ENCODE measurements around the gene TRAF7. TPM values are rescaled to one million over a fixed set of nuclear protein-coding genes. Genes with fewer than 3 reads are reported as not detected.

TRAF7 gene
- total and polyA plus RNA-seq, 2 of the 13 experiments (the other 11 are each of a cell fraction or from before 2014, with no cell fraction given) = 47.9 to 65.6 TPM

DNA sequence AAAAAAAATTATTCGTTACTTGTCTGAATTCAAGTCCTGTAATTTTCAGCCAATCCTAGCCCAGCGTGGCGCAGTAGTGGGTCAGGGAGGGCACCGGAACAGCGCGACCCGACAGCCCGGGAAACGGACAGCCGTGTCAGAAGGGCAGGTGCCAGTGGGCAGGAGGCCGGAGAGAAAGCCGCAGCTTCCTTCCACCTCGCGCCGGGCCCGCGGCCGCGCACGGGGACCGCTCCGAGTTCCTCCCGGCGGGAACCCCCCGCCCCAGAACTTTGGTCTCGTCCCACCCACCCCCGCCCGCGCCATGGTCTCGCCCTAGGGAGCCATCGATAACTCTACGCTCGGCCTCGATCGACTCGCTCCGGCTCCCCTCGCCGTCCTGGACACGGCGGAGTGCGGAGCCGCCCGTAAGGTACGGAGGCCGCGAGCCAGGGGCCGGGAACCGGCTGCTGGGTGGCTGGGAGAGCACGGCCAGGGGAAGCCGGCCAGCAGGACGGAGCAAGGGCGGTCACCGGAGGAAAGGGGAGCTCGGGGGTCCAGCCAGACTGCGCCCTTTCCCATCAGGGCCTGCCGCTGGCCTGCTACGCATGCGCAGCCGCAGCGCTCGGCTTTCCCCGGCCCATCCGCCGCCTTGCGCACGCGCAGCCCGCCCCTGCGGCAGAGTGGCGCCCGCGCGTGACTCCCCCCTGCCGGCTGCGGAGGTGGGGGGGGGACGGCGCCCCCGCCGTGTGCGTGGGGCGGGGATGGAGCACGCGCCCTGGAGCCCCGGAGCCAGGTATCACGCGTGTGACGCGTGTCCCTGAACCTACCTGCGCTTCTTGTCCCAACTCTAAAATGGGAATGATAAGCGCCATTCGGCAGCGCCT lies 49.8 kb downstream of the TRAF7 start, which contains the start of gene MLST8 (continued):
- TF ChIP-seq, protein P1, sequence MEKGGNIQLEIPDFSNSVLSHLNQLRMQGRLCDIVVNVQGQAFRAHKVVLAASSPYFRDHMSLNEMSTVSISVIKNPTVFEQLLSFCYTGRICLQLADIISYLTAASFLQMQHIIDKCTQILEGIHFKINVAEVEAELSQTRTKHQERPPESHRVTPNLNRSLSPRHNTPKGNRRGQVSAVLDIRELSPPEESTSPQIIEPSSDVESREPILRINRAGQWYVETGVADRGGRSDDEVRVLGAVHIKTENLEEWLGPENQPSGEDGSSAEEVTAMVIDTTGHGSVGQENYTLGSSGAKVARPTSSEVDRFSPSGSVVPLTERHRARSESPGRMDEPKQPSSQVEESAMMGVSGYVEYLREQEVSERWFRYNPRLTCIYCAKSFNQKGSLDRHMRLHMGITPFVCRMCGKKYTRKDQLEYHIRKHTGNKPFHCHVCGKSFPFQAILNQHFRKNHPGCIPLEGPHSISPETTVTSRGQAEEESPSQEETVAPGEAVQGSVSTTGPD (CRISPR knock-in tag; IDR thresholded peaks at IDR 0.05) = no peak
- no peak for TF ChIP-seq REXO4 (CRISPR knock-in tag; IDR thresholded peaks at IDR 0.05; ENCODE audit: borderline replicate concordance)
- TF ChIP-seq, protein P2, sequence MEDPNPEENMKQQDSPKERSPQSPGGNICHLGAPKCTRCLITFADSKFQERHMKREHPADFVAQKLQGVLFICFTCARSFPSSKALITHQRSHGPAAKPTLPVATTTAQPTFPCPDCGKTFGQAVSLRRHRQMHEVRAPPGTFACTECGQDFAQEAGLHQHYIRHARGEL (CRISPR knock-in tag; IDR thresholded peaks at IDR 0.05) = peak; percentile 28; the same call in 1 of the 2 replicates
- TF ChIP-seq ZNF460 (CRISPR knock-in tag; IDR thresholded peaks at IDR 0.05; ENCODE audit: borderline replicate concordance) = no peak
- TF ChIP-seq SPEN (CRISPR knock-in tag; IDR thresholded peaks at IDR 0.05; ENCODE audit: low read depth) = peak; percentile 83; the same call in 1 of the 2 replicates
- peak; percentile 57; the same call in 1 of the 2 replicates for TF ChIP-seq THYN1 (CRISPR knock-in tag; IDR thresholded peaks at IDR 0.05; ENCODE audit: borderline replicate concordance, low read depth)
- TF ChIP-seq ZNF143 (CRISPR knock-in tag; IDR thresholded peaks at IDR 0.05) = peak; percentile 49
- 0 out of 2 replicates have a peak, but pooled peaks have one; percentile 65 for TF ChIP-seq ATF7-NPFF (CRISPR knock-in tag; IDR thresholded peaks at IDR 0.05; ENCODE audit: low read depth)
- 0 out of 2 replicates have a peak, but pooled peaks have one; percentile 27 for TF ChIP-seq ZBTB38 (CRISPR knock-in tag; IDR thresholded peaks at IDR 0.05)
- 0 out of 2 replicates have a peak, but pooled peaks have one; percentile 7 for TF ChIP-seq ZKSCAN1 (IDR thresholded peaks at IDR 0.05; ENCODE audit: low read length)
- TF ChIP-seq, protein P3, sequence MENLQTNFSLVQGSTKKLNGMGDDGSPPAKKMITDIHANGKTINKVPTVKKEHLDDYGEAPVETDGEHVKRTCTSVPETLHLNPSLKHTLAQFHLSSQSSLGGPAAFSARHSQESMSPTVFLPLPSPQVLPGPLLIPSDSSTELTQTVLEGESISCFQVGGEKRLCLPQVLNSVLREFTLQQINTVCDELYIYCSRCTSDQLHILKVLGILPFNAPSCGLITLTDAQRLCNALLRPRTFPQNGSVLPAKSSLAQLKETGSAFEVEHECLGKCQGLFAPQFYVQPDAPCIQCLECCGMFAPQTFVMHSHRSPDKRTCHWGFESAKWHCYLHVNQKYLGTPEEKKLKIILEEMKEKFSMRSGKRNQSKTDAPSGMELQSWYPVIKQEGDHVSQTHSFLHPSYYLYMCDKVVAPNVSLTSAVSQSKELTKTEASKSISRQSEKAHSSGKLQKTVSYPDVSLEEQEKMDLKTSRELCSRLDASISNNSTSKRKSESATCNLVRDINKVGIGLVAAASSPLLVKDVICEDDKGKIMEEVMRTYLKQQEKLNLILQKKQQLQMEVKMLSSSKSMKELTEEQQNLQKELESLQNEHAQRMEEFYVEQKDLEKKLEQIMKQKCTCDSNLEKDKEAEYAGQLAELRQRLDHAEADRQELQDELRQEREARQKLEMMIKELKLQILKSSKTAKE (CRISPR knock-in tag; IDR thresholded peaks at IDR 0.05; ENCODE audit: borderline replicate concordance) = 0 out of 2 replicates have a peak, but pooled peaks have one; percentile 41
- TF ChIP-seq, protein P4, sequence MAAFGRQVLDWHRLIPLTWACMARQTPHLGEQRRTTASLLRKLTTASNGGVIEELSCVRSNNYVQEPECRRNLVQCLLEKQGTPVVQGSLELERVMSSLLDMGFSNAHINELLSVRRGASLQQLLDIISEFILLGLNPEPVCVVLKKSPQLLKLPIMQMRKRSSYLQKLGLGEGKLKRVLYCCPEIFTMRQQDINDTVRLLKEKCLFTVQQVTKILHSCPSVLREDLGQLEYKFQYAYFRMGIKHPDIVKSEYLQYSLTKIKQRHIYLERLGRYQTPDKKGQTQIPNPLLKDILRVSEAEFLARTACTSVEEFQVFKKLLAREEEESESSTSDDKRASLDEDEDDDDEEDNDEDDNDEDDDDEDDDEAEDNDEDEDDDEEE (CRISPR knock-in tag; IDR thresholded peaks at IDR 0.05) = 0 out of 2 replicates have a peak, but pooled peaks have one; percentile 30
- TF ChIP-seq ZNF605 (CRISPR knock-in tag; IDR thresholded peaks at IDR 0.05) = no peak; the same call in 1 of the 2 replicates
- TF ChIP-seq, protein P5, sequence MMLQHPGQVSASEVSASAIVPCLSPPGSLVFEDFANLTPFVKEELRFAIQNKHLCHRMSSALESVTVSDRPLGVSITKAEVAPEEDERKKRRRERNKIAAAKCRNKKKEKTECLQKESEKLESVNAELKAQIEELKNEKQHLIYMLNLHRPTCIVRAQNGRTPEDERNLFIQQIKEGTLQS (CRISPR knock-in tag; IDR thresholded peaks at IDR 0.05) = peak; percentile 53; the same call in 1 of the 2 replicates
- TF ChIP-seq, protein P6, sequence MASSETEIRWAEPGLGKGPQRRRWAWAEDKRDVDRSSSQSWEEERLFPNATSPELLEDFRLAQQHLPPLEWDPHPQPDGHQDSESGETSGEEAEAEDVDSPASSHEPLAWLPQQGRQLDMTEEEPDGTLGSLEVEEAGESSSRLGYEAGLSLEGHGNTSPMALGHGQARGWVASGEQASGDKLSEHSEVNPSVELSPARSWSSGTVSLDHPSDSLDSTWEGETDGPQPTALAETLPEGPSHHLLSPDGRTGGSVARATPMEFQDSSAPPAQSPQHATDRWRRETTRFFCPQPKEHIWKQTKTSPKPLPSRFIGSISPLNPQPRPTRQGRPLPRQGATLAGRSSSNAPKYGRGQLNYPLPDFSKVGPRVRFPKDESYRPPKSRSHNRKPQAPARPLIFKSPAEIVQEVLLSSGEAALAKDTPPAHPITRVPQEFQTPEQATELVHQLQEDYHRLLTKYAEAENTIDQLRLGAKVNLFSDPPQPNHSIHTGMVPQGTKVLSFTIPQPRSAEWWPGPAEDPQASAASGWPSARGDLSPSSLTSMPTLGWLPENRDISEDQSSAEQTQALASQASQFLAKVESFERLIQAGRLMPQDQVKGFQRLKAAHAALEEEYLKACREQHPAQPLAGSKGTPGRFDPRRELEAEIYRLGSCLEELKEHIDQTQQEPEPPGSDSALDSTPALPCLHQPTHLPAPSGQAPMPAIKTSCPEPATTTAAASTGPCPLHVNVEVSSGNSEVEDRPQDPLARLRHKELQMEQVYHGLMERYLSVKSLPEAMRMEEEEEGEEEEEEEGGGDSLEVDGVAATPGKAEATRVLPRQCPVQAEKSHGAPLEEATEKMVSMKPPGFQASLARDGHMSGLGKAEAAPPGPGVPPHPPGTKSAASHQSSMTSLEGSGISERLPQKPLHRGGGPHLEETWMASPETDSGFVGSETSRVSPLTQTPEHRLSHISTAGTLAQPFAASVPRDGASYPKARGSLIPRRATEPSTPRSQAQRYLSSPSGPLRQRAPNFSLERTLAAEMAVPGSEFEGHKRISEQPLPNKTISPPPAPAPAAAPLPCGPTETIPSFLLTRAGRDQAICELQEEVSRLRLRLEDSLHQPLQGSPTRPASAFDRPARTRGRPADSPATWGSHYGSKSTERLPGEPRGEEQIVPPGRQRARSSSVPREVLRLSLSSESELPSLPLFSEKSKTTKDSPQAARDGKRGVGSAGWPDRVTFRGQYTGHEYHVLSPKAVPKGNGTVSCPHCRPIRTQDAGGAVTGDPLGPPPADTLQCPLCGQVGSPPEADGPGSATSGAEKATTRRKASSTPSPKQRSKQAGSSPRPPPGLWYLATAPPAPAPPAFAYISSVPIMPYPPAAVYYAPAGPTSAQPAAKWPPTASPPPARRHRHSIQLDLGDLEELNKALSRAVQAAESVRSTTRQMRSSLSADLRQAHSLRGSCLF (CRISPR knock-in tag; IDR thresholded peaks at IDR 0.05; ENCODE audit: borderline replicate concordance) = peak; percentile 18; the same call in 1 of the 2 replicates
- TF ChIP-seq KLF13 (CRISPR knock-in tag; IDR thresholded peaks at IDR 0.05) = no peak
- TF ChIP-seq ZNF773 (CRISPR knock-in tag; IDR thresholded peaks at IDR 0.05; ENCODE audit: borderline replicate concordance) = no peak
